Osteoblast (primary cell): ENCODE data around the gene ZCCHC14. TPM values are rescaled to one million over a fixed set of nuclear protein-coding genes. Genes with fewer than 3 reads are reported as not detected.
"Not testable (repeated sequence)": the region's sequence is repeated elsewhere in the genome, so short reads cannot be mapped to it uniquely, and the experiment has no call there.

Experiments used
- DNase-seq: peaks from one replicate; pipeline ENCODE4 v3.0.0; 2011; ENCODE audit warnings: low spot score, mixed read lengths; ENCODE audit not compliant: insufficient read length; ENCODE audit errors: missing footprints
- H2AFZ ChIP-seq: 2 replicates; pipeline ENCODE4 v1.6.0; 2011; ENCODE audit warnings: mild to moderate bottlenecking, low read length
- H3K27ac ChIP-seq: 2 replicates; pipeline ENCODE4 v1.5.1; 2011; ENCODE audit warnings: mild to moderate bottlenecking, low read depth, low read length, moderate library complexity
- H3K27me3 ChIP-seq: 2 replicates; pipeline ENCODE4 v1.6.0; 2012; ENCODE audit warnings: mild to moderate bottlenecking, control low read depth, inconsistent platforms, low read length, moderate library complexity; ENCODE audit not compliant: insufficient read depth
- H3K36me3 ChIP-seq: 2 replicates; pipeline ENCODE4 v1.5.1; 2011; ENCODE audit warnings: mild to moderate bottlenecking, low read length, control low read depth, moderate library complexity; ENCODE audit not compliant: insufficient read depth
- H3K4me1 ChIP-seq: 2 replicates; pipeline ENCODE4 v1.5.1; 2011; ENCODE audit warnings: mild to moderate bottlenecking, low read length, control low read depth, moderate library complexity; ENCODE audit not compliant: insufficient read depth
- H3K4me2 ChIP-seq: 2 replicates; pipeline ENCODE4 v1.6.0; 2011; ENCODE audit warnings: mild to moderate bottlenecking, low read length; ENCODE audit not compliant: insufficient read depth
- H3K4me3 ChIP-seq: fragments of 200-600 bp; sonication (generic); 3 replicates; pipeline ENCODE4 v1.5.1; 2012; ENCODE audit warnings: mild to moderate bottlenecking, low read length, inconsistent platforms; ENCODE audit not compliant: insufficient read depth
- H3K79me2 ChIP-seq: 2 replicates; pipeline ENCODE4 v1.6.0; 2012; ENCODE audit warnings: mild to moderate bottlenecking, low read length, control low read depth, inconsistent platforms; ENCODE audit not compliant: insufficient read depth
- H3K9me3 ChIP-seq: 2 replicates; pipeline ENCODE4 v1.5.1; 2011; ENCODE audit warnings: low read depth, low read length, control low read depth
- H4K20me1 ChIP-seq: 2 replicates; pipeline ENCODE4 v1.6.0; 2012; ENCODE audit warnings: mild to moderate bottlenecking, low read length, control low read depth; ENCODE audit not compliant: insufficient read depth
- total RNA-seq: library from RNA; depleted of rRNA; stranded (reverse); fragments of >200 nt; gene quantifications from 2 replicates; pipeline ENCODE4 v1.2.3, GENCODE V29; 2012
- TF ChIP-seq, protein P1 (sequence below): IDR thresholded peaks from 2 replicates; pipeline ENCODE4 v1.5.1; 2011; ENCODE audit warnings: mild to moderate bottlenecking, low read depth, low read length, moderate library complexity; ENCODE audit errors: extremely low read depth

Gene ZCCHC14
- total RNA-seq, 1 donor: 36.9 TPM

DNA sequence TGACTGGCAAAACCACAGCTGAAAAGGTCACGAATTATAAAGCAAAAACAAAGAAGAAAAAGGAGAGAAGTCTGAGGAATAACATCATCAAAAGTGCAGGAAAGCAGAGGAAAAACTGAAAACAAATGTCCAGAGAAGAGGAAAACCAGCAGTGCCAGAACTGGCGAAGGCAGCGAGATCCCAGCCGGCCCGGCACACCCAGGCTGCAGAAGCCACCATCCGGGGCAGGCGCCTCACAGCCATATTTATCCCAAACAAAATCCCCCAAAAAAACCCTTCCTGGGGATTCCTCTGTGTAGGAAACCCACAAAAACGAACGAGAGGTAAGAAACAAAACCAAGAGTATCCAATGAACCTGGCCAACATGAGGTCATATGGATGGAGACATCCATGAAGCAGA is 10.6 kb downstream of the ZCCHC14 start:
- no peak for DNase-seq

DNA sequence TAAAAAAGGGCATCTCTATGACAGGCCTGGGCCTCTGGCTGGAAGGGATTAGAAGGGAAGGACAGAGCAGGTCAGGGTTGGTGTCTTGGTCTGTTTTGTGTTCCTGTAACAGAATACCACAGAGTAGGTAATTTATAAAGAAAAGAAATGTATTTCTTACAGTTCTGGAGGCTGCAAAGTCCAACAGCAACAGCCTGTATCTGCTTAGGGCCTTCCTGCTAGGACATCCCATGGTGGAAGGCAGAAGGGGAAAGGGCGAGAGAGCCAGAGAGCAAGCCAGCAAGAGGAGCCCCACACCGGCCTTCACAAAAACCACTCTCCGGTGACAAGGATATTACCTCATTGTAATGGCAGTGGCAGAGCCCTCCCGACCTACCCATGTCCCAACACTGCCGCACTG is 11.1 kb downstream of the ZCCHC14 start:
- not testable (repeated sequence) for H3K4me2 ChIP-seq, H3K4me3 ChIP-seq, H3K36me3 ChIP-seq, H3K9me3 ChIP-seq, H3K4me1 ChIP-seq, H3K27me3 ChIP-seq, H3K27ac ChIP-seq, H2AFZ ChIP-seq, DNase-seq
- Histone ChIP-seq H3K79me2 (peaks cover 82% of the 10 kb centered on the region), H4K20me1 (peaks cover 30% of the 10 kb centered on the region)

More for the DNA sequence above, 10.6 kb downstream of the ZCCHC14 start:
- Histone ChIP-seq H3K9me3 (no peaks in the 10 kb centered on the region), H3K4me2 (no peak overlapping the region), H3K4me3 (no peak overlapping the region), H2AFZ (no peak overlapping the region), H3K27ac (no peak overlapping the region), H3K36me3 (no peaks in the 10 kb centered on the region), H4K20me1 (peaks cover 35% of the 10 kb centered on the region), H3K27me3 (no peaks in the 10 kb centered on the region), H3K4me1 (peaks cover 6% of the 10 kb centered on the region), H3K79me2 (peaks cover 85% of the 10 kb centered on the region)
- TF ChIP-seq, protein P1, sequence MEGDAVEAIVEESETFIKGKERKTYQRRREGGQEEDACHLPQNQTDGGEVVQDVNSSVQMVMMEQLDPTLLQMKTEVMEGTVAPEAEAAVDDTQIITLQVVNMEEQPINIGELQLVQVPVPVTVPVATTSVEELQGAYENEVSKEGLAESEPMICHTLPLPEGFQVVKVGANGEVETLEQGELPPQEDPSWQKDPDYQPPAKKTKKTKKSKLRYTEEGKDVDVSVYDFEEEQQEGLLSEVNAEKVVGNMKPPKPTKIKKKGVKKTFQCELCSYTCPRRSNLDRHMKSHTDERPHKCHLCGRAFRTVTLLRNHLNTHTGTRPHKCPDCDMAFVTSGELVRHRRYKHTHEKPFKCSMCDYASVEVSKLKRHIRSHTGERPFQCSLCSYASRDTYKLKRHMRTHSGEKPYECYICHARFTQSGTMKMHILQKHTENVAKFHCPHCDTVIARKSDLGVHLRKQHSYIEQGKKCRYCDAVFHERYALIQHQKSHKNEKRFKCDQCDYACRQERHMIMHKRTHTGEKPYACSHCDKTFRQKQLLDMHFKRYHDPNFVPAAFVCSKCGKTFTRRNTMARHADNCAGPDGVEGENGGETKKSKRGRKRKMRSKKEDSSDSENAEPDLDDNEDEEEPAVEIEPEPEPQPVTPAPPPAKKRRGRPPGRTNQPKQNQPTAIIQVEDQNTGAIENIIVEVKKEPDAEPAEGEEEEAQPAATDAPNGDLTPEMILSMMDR: no peak

DNA sequence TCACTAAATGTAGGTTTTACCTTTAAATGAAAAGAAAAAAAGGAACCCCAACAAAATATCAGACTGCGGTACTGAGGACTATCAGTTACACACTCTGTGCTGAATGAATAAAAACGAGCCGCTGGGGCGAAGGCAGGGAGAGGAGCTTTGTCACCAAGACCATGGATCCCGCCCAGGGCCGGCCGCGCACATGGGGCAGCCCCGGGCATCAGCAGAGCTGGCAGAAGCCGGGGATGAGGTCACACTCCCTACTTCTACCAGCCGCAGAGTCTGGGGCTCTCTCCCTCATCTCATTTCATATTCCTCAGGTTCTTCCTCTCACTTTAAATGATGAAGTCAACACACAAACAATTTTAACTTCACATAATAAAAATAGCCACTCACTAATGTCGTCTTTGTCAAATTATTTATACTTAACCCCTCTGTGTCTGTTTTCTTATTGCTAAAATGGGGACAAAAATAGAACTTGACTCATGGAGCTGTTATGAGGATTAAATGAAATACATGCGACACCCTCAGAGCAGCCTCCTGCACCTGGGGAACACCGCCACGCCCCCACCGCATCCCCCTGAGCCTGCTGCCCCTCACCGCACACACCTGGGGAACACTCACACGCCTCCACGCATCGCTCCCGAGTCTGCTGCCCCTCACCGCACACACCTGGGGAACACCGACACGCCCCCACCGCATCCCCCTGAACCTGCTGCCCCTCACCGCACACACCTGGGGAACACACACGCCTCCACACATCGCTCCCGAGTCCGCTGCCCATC is 15.4 kb downstream of the ZCCHC14 start:
- not testable (repeated sequence) for H3K4me1 ChIP-seq, H3K27ac ChIP-seq, H3K9me3 ChIP-seq, H3K27me3 ChIP-seq, H3K36me3 ChIP-seq, H3K4me3 ChIP-seq, H2AFZ ChIP-seq
- peak; percentile 87 for DNase-seq
- Histone ChIP-seq H3K4me2 (peak overlapping the region; percentile 11), H4K20me1 (peaks cover 28% of the 10 kb centered on the region), H3K79me2 (peaks cover 86% of the 10 kb centered on the region)

DNA sequence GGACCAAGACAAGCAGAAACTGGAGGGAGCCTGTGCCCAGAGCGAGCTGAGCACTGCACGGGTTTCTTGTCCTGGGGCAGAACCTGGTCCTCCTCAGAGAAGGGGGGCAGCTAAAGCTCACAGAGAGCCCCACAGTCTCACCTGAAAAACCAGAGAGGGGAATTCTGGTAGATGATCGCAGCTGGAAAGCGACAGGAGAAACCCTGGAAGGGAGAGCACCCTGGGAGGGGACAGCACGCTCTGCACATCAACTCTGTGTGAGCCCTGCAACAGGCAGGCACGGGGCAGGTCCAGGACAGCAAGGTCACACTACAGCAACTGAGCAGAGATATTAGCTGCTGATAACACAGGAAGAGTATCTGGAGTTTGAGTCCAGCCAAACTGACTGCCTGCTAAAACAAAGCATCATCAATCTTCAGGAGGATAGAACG is 18.2 kb downstream of the ZCCHC14 start:
- Histone ChIP-seq H4K20me1 (peaks cover 46% of the 10 kb centered on the region), H2AFZ (no peak overlapping the region), H3K27ac (no peak overlapping the region), H3K36me3 (no peaks in the 10 kb centered on the region), H3K79me2 (peaks cover 92% of the 10 kb centered on the region), H3K4me1 (peaks cover 14% of the 10 kb centered on the region), H3K9me3 (no peaks in the 10 kb centered on the region), H3K27me3 (no peaks in the 10 kb centered on the region), H3K4me3 (no peak overlapping the region), H3K4me2 (no peak overlapping the region)
- TF ChIP-seq, protein P1: no peak
- no peak for DNase-seq

DNA sequence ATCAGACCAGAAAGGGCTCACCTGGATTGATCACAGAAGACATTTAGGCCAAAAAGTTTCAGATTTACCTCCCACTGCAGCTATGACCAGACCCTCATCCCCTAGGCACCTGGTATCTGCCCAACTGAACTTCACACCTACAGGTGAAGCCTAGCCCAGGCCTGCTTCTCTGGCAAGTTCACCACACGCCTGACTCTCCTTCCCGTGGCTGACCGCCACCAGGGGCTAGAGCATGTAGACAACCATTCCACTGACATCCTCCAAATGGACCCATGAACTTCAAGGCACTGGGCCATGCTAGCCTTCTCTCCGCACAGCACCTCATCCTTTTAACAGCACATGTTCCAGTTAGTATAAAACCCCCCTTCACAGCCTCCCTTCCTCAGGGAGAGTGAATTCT is 18.8 kb downstream of the ZCCHC14 start:
- H3K27me3 ChIP-seq: no peaks in the 10 kb centered on the region
- TF ChIP-seq, protein P1: no peak
- H4K20me1 ChIP-seq: peaks cover 48% of the 10 kb centered on the region
- no peak for DNase-seq
- H3K4me2 ChIP-seq: no peak overlapping the region
- H2AFZ ChIP-seq: no peak overlapping the region
- H3K9me3 ChIP-seq: no peaks in the 10 kb centered on the region
- no peak overlapping the region for H3K4me3 ChIP-seq
- H3K4me1 ChIP-seq: peaks cover 14% of the 10 kb centered on the region
- no peak overlapping the region for H3K27ac ChIP-seq
- H3K36me3 ChIP-seq: no peaks in the 10 kb centered on the region
- peaks cover 92% of the 10 kb centered on the region for H3K79me2 ChIP-seq
